Sigmoid colon (tissue), 7 donors: ENCODE measurements around the gene TMEM255A. TPM values are rescaled to one million over a fixed set of nuclear protein-coding genes. Genes with fewer than 3 reads are reported as not detected.
A peak's percentile ranks its signal among the peaks of the same experiment; 100 is the strongest.

Experiments used
- DNase-seq: peaks from one replicate; pipeline ENCODE4 v3.0.0-alpha.2; 2019
- H3K27ac ChIP-seq, 4 donors: fragments of 200-600 bp; sonication (generic); one replicate each; pipeline ENCODE4 v1.5.1; 2016 to 2019; ENCODE audit warnings: mild to moderate bottlenecking in 1 of 4
- H3K27me3 ChIP-seq, 3 donors: fragments of 200-600 bp; sonication (generic); one replicate each; pipeline ENCODE4 v1.5.1; 2019; ENCODE audit warnings: mild to moderate bottlenecking in 1 of 3
- H3K36me3 ChIP-seq, 4 donors: fragments of 200-600 bp; sonication (generic); one replicate each; pipeline ENCODE4 v1.5.1; 2016 to 2019
- H3K4me1 ChIP-seq, 4 donors: fragments of 200-600 bp; sonication (generic); one replicate each; pipeline ENCODE4 v1.5.1; 2017 to 2019
- H3K4me3 ChIP-seq, 4 donors: fragments of 200-600 bp; sonication (generic); one replicate each; pipeline ENCODE4 v1.5.1; 2017 to 2019; ENCODE audit warnings: mild to moderate bottlenecking in 2 of 4, moderate library complexity in 1 of 4
- H3K9me3 ChIP-seq, 4 donors: fragments of 200-600 bp in 3 of 4; sonication (generic) in 3 of 4; one replicate each; pipeline versions ENCODE4 v1.5.1 to v1.6.1; 2013 to 2019
- EP300 ChIP-seq, 4 donors: sonication (generic); formaldehyde crosslinking; IDR thresholded peaks; one replicate each; pipeline ENCODE4 v1.6.1; 2017; ENCODE audit warnings: antibody characterized with exemption in 4 of 4
- POLR2A ChIP-seq, 2 donors: fragments of 450-650 bp; IDR thresholded peaks; one replicate each; pipeline ENCODE4 v1.6.1; 2016; ENCODE audit warnings: antibody characterized with exemption in 2 of 2, mild to moderate bottlenecking in 2 of 2, moderate library complexity in 2 of 2
- POLR2AphosphoS5 ChIP-seq, 4 donors: sonication (generic); formaldehyde crosslinking; IDR thresholded peaks; one replicate each; pipeline ENCODE4 v1.6.1; 2017; ENCODE audit warnings: antibody characterized with exemption in 4 of 4
- WGBS, 2 donors: extraction: QIAGEN DNeasy Blood & Tissue Kit; methylation state at CpG; one replicate each; pipeline ENCODE4 v1.1.7; 2013; 5-methylcytosine and 5-hydroxymethylcytosine counted together
- intact Hi-C: fragments of 100-400 bp; cut with DNase I; formaldehyde crosslinking; loops from one replicate; pipeline ENCODE4 v1.15.1; 2023
- polyA plus RNA-seq, 3 donors: library from polyadenylated mRNA; stranded (reverse); fragments of 200-250 nt; gene quantifications; one replicate each; pipeline ENCODE4 v1.2.3, GENCODE V29; 2013
- total RNA-seq, 4 donors: library from RNA; depleted of rRNA; stranded (reverse); fragments of >200 nt; gene quantifications; one replicate each; pipeline ENCODE4 v1.1.0, GENCODE V29; 2016
- TF ChIP-seq, protein P1 (sequence below), 4 experiments: fragments of 450-650 bp in 3 of 4; fragments of 200-600 bp in 1 of 4; IDR thresholded peaks; one replicate each; pipeline ENCODE4 v1.5.1; 2016 to 2019; ENCODE audit warnings: antibody characterized with exemption in 4 of 4, mild to moderate bottlenecking in 3 of 4, moderate library complexity in 2 of 4
- donor health status: healthy with polysubstance abuse.
- donor health status: Bipolar disorder and iron deficiency.
- donor health status: healthy.

TMEM255A gene
- total and polyA plus RNA-seq, 7 donors, result 0.69 to 5.9 (median 3.9) TPM

GRCh38 chrX:120251471-120252011, 59.7 kb downstream of the TMEM255A start:
- no peaks in the 10 kb centered on the region for H3K27me3 ChIP-seq
- H3K36me3 ChIP-seq, result peaks cover 0 to 15% (median 2%) of the 10 kb centered on the region in 4 donors
- H3K4me1 ChIP-seq, result peaks cover 0 to 15% (median 4%) of the 10 kb centered on the region in 4 donors
- WGBS, 2 donors, result 0 to 1% methylated on average over 28 of the region's 28 CpGs
- peak; percentile 72 for DNase-seq
- peak overlapping the region; percentile 89 to 93 (median 90) for H3K27ac ChIP-seq
- intact Hi-C loops, result loop anchor here (5.0 kb wide), 2 partner anchors 56 to 206 kb away; no protein-coding TSS in a partner anchor
- H3K4me3 ChIP-seq, result peak overlapping the region; percentile 52 to 73 (median 66)
- H3K9me3 ChIP-seq, result no peaks in the 10 kb centered on the region
- TF ChIP-seq POLR2A (IDR thresholded peaks at IDR 0.05), result no peak
- TF ChIP-seq, protein P1, sequence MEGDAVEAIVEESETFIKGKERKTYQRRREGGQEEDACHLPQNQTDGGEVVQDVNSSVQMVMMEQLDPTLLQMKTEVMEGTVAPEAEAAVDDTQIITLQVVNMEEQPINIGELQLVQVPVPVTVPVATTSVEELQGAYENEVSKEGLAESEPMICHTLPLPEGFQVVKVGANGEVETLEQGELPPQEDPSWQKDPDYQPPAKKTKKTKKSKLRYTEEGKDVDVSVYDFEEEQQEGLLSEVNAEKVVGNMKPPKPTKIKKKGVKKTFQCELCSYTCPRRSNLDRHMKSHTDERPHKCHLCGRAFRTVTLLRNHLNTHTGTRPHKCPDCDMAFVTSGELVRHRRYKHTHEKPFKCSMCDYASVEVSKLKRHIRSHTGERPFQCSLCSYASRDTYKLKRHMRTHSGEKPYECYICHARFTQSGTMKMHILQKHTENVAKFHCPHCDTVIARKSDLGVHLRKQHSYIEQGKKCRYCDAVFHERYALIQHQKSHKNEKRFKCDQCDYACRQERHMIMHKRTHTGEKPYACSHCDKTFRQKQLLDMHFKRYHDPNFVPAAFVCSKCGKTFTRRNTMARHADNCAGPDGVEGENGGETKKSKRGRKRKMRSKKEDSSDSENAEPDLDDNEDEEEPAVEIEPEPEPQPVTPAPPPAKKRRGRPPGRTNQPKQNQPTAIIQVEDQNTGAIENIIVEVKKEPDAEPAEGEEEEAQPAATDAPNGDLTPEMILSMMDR (IDR thresholded peaks at IDR 0.05), result no peak
- no peak for TF ChIP-seq EP300 (IDR thresholded peaks at IDR 0.05)
- TF ChIP-seq POLR2AphosphoS5 (IDR thresholded peaks at IDR 0.05), result no peak

DNA sequence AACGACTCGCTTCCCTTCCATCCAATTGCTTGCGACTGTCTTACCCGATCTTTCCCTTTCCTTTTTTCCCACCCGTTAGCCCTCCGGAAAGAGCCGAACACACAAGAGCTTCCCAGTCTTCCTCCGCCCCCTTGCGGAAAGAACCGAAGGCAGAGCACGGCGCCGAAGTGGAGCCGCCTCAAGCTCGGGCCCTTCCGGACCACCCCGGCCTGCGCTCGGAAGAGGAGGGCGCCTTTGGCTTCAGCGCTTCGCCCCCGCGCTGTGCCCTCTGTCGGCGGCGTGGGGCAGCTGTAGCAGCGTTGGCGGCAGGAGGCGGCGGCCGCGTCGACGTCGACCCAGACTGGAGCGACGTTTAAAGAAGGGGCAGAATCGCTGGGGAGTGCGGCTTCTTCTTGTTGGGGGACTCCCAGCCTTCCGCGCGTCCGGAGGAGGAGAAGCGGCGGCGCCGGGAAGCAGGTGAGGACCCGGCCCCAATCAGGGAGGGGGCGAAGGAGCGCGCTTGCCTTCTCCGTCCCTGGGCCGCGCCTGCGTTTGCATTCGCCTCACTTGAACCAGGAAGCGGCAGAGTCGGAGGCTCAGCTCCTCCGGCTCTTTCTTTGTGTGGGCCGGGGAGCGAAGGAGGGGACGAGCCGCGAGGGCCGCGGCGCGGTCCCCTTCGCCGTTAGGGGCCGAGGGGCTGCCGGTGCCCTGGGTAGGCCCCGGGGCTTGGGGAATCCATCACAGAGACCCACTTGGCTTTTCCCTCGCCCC, 60.6 kb downstream of the TMEM255A start, which contains the start of gene ZBTB33:
Gene ZBTB33, plus strand, starts transcription at position 291 of the 750 bp plus-strand sequence. CDS start 2,604 bp downstream, outside the sequence.
- TF ChIP-seq EP300 (IDR thresholded peaks at IDR 0.05) (no peak), POLR2A (IDR thresholded peaks at IDR 0.05) (peak in 1 of 2 donors; percentile 51), POLR2AphosphoS5 (IDR thresholded peaks at IDR 0.05) (peak; percentile 77 to 92 (median 88))
- TF ChIP-seq, protein P1 (IDR thresholded peaks at IDR 0.05), result peak; percentile 43 to 73 (median 52)
- Histone ChIP-seq H3K36me3 (peaks cover 0 to 15% (median 2%) of the 10 kb centered on the region in 4 donors), H3K4me3 (peak within 1 kb of the TSS; percentile 52 to 73 (median 66)), H3K4me1 (peaks cover 0 to 15% (median 4%) of the 10 kb centered on the region in 4 donors), H3K27me3 (no peaks in the 10 kb centered on the region), H3K9me3 (no peaks in the 10 kb centered on the region), H3K27ac (peak within 1 kb of the TSS; percentile 89 to 93 (median 90))
- intact Hi-C loops, result loop anchor here (5.0 kb wide), 2 partner anchors 57 to 207 kb away; no protein-coding TSS in a partner anchor
- 0% methylated on average over 75 of the region's 75 CpGs for WGBS, 2 donors
- DNase-seq, result peak; percentile 95

GRCh38 chrX:120244735-120245498, 66.3 kb downstream of the TMEM255A start:
- intact Hi-C loops, result no loop called here
- peak overlapping the region; percentile 52 to 70 (median 64) for H3K4me3 ChIP-seq
- H3K9me3 ChIP-seq, result no peaks in the 10 kb centered on the region
- H3K27ac ChIP-seq, result peak overlapping the region; percentile 85 to 90 (median 86)
- TF ChIP-seq POLR2AphosphoS5 (IDR thresholded peaks at IDR 0.05), result peak; percentile 32 to 70 (median 58)
- TF ChIP-seq, protein P1 (IDR thresholded peaks at IDR 0.05), result no peak
- peaks cover 0 to 16% (median 4%) of the 10 kb centered on the region in 4 donors for H3K4me1 ChIP-seq
- DNase-seq, result peak; percentile 91
- no peaks in the 10 kb centered on the region for H3K36me3 ChIP-seq
- 1% methylated on average over 43 of the region's 43 CpGs for WGBS, 2 donors
- H3K27me3 ChIP-seq, result no peaks in the 10 kb centered on the region

- WGBS, 2 donors, result 0% methylated on average over 16 of the region's 16 CpGs
- Histone ChIP-seq H3K4me3 (peak overlapping the region; percentile 52 to 70 (median 64)), H3K27me3 (no peaks in the 10 kb centered on the region), H3K9me3 (no peaks in the 10 kb centered on the region), H3K27ac (peak overlapping the region; percentile 85 to 90 (median 86)), H3K4me1 (peaks cover 0 to 14% (median 4%) of the 10 kb centered on the region in 4 donors), H3K36me3 (peaks cover 0 to 5% (median 0%) of the 10 kb centered on the region in 4 donors)
- DNase-seq, result no peak
- no peak for TF ChIP-seq POLR2A (IDR thresholded peaks at IDR 0.05)
- TF ChIP-seq, protein P1 (IDR thresholded peaks at IDR 0.05), result no peak
- no peak for TF ChIP-seq POLR2AphosphoS5 (IDR thresholded peaks at IDR 0.05)
- TF ChIP-seq EP300 (IDR thresholded peaks at IDR 0.05), result no peak
- intact Hi-C loops, result no loop called here
Observed at GRCh38 chrX:120244395-120244734, 66.9 kb downstream of the TMEM255A start.
